Panc1 (cell line): ENCODE measurements around the gene DDX27. TPM values are rescaled to one million over a fixed set of nuclear protein-coding genes. Genes with fewer than 3 reads are reported as not detected.

Experiments used
- ATAC-seq: fragments of 200-7000 bp; cut with Tn5 transposase; 2 replicates; pipeline ENCODE4 v1.9.1; 2020; ENCODE audit warnings: mild to moderate bottlenecking, moderate library complexity
- BruUV-seq: library from RNA; stranded (reverse); fragments of 400-500 nt; replicated peaks from 2 replicates; lab custom pipeline; 2021; lab: Mats Ljungman, UMichigan
- CTCF ChIA-PET: fragments of 300-600 bp; sonication (Branson Sonifier 250); formaldehyde crosslinking; loops from one replicate; lab custom pipeline; 2022; ENCODE audit warnings: antibody characterized with exemption; lab: Charles Lee
- POLR2A ChIA-PET: fragments of 300-600 bp; sonication (Branson Sonifier 250); formaldehyde crosslinking; loops from one replicate; lab custom pipeline; 2022; ENCODE audit warnings: antibody characterized with exemption; lab: Charles Lee
- DNase-seq: peaks from one replicate; pipeline ENCODE4 v3.0.0-alpha.2; 2010; ENCODE audit warnings: low read depth, low spot score
- H3K27ac ChIP-seq: 2 replicates; pipeline ENCODE4 v1.5.1; 2011; ENCODE audit warnings: mild to moderate bottlenecking, low read length, inconsistent platforms
- H3K27me3 ChIP-seq: fragments of 200-500 bp; sonication (Bioruptor generic); 2 replicates; pipeline ENCODE4 v1.6.0; 2014; ENCODE audit warnings: low read length, inconsistent platforms; ENCODE audit not compliant: control insufficient read depth, insufficient read depth
- H3K36me3 ChIP-seq: fragments of 200-500 bp; sonication (Bioruptor generic); 2 replicates; pipeline ENCODE4 v1.5.1; 2014; ENCODE audit warnings: inconsistent platforms, mild to moderate bottlenecking, low read length, moderate library complexity; ENCODE audit not compliant: control insufficient read depth, insufficient read depth
- H3K4me1 ChIP-seq: 2 replicates; pipeline ENCODE4 v1.5.1; 2011; ENCODE audit warnings: inconsistent platforms, mild to moderate bottlenecking, low read length, moderate library complexity; ENCODE audit not compliant: control insufficient read depth, insufficient read depth
- H3K4me3 ChIP-seq, 2 experiments: 2 replicates each; pipeline ENCODE4 v1.5.1; 2011 to 2012; ENCODE audit warnings: low read depth in 2 of 2, low read length in 2 of 2, mild to moderate bottlenecking in 2 of 2, inconsistent platforms in 1 of 2, moderate library complexity in 1 of 2
- H3K9me3 ChIP-seq: fragments of 200-500 bp; sonication (Bioruptor generic); 2 replicates; pipeline ENCODE4 v1.5.1; 2014; ENCODE audit warnings: low read depth, mild to moderate bottlenecking, inconsistent platforms, low read length, moderate library complexity; ENCODE audit not compliant: control insufficient read depth, insufficient read depth
- CTCF ChIP-seq: fragments of 450-650 bp; IDR thresholded peaks from 2 replicates; pipeline ENCODE4 v1.5.1; 2017; ENCODE audit warnings: mild to moderate bottlenecking
- POLR2AphosphoS5 ChIP-seq: IDR thresholded peaks from 2 replicates; pipeline ENCODE4 v1.6.1; 2012; ENCODE audit warnings: mild to moderate bottlenecking, low read depth, low read length, moderate library complexity
- REST ChIP-seq, 2 experiments: IDR thresholded peaks; 2 replicates each; pipeline ENCODE4 v1.6.1; 2011 to 2012; ENCODE audit warnings: low read depth in 2 of 2, control low read depth in 1 of 2, low read length in 1 of 2, mild to moderate bottlenecking in 1 of 2, moderate library complexity in 1 of 2; ENCODE audit not compliant: insufficient read depth in 1 of 2
- SIN3A ChIP-seq: IDR thresholded peaks from 2 replicates; pipeline ENCODE4 v1.6.1; 2012; ENCODE audit warnings: low read depth, mild to moderate bottlenecking, low read length, moderate library complexity, borderline replicate concordance; ENCODE audit not compliant: insufficient read depth
- TCF7L2 ChIP-seq: IDR thresholded peaks from 2 replicates; pipeline ENCODE4 v1.6.1; 2011; ENCODE audit warnings: mild to moderate bottlenecking, low read depth, low read length, inconsistent platforms
- in situ Hi-C: cut with HindIII; loops from 2 replicates; pipeline ENCODE4 v1.10.0; 2016; ENCODE audit warnings: low sequenced_read_pairs, low pct_unique_long_range_greater_than_20kb
- intact Hi-C: fragments of 100-400 bp; cut with micrococcal nuclease; formaldehyde crosslinking; loops from one replicate; pipeline ENCODE4 v1.10.0; 2022; ENCODE audit not compliant: unreplicated experiment
- total RNA-seq: library from RNA; stranded (reverse); gene quantifications from one replicate; pipeline ENCODE4 v1.2.1, GENCODE V29; 2021; ENCODE audit not compliant: unreplicated experiment

The DDX27 gene
- total RNA-seq, 1 experiment from 2014 or later = 63.4 TPM

- TF ChIP-seq CTCF (no peak), POLR2AphosphoS5 (peak; percentile 72), TCF7L2 (no peak), SIN3A (no peak), REST (IDR thresholded peaks at IDR 0.05; ENCODE audit: insufficient read depth in 1 of 2, low read depth in 2 of 2, low read length in 1 of 2) (no peak)
- H3K4me3 ChIP-seq = peak overlapping the region in 1 of 2 experiments; percentile 96; a peak in 1 of 4 replicates
- H3K4me1 ChIP-seq = peaks cover 64% of the 10 kb centered on the region
- H3K9me3 ChIP-seq = no peaks in the 10 kb centered on the region
- peaks cover 90% of the 10 kb centered on the region for H3K36me3 ChIP-seq
- peak overlapping the region; percentile 98; the same call in 1 of the 2 replicates for H3K27ac ChIP-seq
- DNase-seq = no peak
- POLR2A ChIA-PET = no interaction called here
- intact Hi-C loops = no loop called here
- no peaks in the 10 kb centered on the region for H3K27me3 ChIP-seq
- CTCF ChIA-PET = interaction anchor here (0.7 kb wide), 1 partner anchor 218 kb away, joined by 3 read pairs; no protein-coding TSS in a partner anchor
- in situ Hi-C loops = no loop called here
- BruUV-seq = no TSS peak
- ATAC-seq = peak; percentile 14
These were observed 64.7 kb downstream of the DDX27 start for GRCh38 chr20:49283703-49284625.

GRCh38 chr20:49284818-49285217 lies 65.6 kb downstream of the DDX27 start:
- no peaks in the 10 kb centered on the region for H3K9me3 ChIP-seq
- intact Hi-C loops (no loop called here), in situ Hi-C loops (no loop called here)
- H3K4me3 ChIP-seq = no peak overlapping the region; a peak in 1 of 4 replicates
- TF ChIP-seq TCF7L2 (no peak), CTCF (no peak), POLR2AphosphoS5 (no peak), REST (IDR thresholded peaks at IDR 0.05; ENCODE audit: insufficient read depth in 1 of 2, low read depth in 2 of 2, low read length in 1 of 2) (no peak), SIN3A (no peak)
- no peak overlapping the region; the same call in 1 of the 2 replicates for H3K27ac ChIP-seq
- no peaks in the 10 kb centered on the region for H3K27me3 ChIP-seq
- peaks cover 89% of the 10 kb centered on the region for H3K36me3 ChIP-seq
- ChIA-PET CTCF (interaction anchor here (0.7 kb wide), 1 partner anchor 217 kb away, joined by 3 read pairs; no protein-coding TSS in a partner anchor), POLR2A (no interaction called here)
- H3K4me1 ChIP-seq = peaks cover 69% of the 10 kb centered on the region
- DNase-seq = no peak
- no peak for ATAC-seq
- BruUV-seq = no TSS peak
